Left lung (tissue), 10 donors: ENCODE results near the gene FBXO31. TPM values are rescaled to one million over a fixed set of nuclear protein-coding genes. Genes with fewer than 3 reads are reported as not detected.
A peak's percentile ranks its signal among the peaks of the same experiment; 100 is the strongest.
"Not testable (repeated sequence)": the region's sequence is repeated elsewhere in the genome, so short reads cannot be mapped to it uniquely, and the experiment has no call there.

Experiments used
- ATAC-seq: fragments of 200-7000 bp; cut with Tn5 transposase; one replicate; pipeline ENCODE4 v1.9.1; 2020; ENCODE audit warnings: moderate library complexity
- DNase-seq, 4 donors: peaks; one replicate each; pipeline ENCODE4 v3.0.0-alpha.2; 2013 to 2020
- H3K27ac ChIP-seq, 2 donors: fragments of 200-600 bp; sonication (generic) in 1 of 2; one replicate each; pipeline versions ENCODE4 v1.5.0 to v1.8.0; 2020 to 2021
- H3K27me3 ChIP-seq, 2 donors: fragments of 200-600 bp; sonication (generic) in 1 of 2; one replicate each; pipeline versions ENCODE4 v1.5.0 to v1.8.0; 2020 to 2021
- H3K36me3 ChIP-seq, 2 donors: fragments of 200-600 bp; sonication (generic) in 1 of 2; one replicate each; pipeline versions ENCODE4 v1.5.0 to v1.8.0; 2020 to 2021
- H3K4me1 ChIP-seq, 2 donors: fragments of 200-600 bp; one replicate each; pipeline ENCODE4 v1.8.0; 2021
- H3K4me3 ChIP-seq, 2 donors: fragments of 200-600 bp; sonication (generic) in 1 of 2; one replicate each; pipeline versions ENCODE4 v1.5.0 to v1.8.0; 2020 to 2021; ENCODE audit warnings: mild to moderate bottlenecking in 1 of 2
- H3K9me3 ChIP-seq, 2 donors: fragments of 200-600 bp; sonication (generic) in 1 of 2; one replicate each; pipeline versions ENCODE4 v1.5.0 to v1.8.0; 2020 to 2021
- CTCF ChIP-seq, 2 donors: fragments of 200-600 bp; sonication (generic) in 1 of 2; IDR thresholded peaks; one replicate each; pipeline versions ENCODE4 v1.5.0 to v1.8.0; 2021; ENCODE audit warnings: antibody characterized with exemption in 2 of 2
- intact Hi-C, 2 donors: fragments of 100-400 bp; cut with DNase I; formaldehyde crosslinking; loops; one replicate each; pipeline versions ENCODE4 v1.11.2 to v1.14.2; 2022
- polyA plus RNA-seq, 6 donors: library from polyadenylated mRNA; unstranded; fragments of 120-200 nt; gene quantifications; one replicate each; pipeline ENCODE4 v1.2.1, GENCODE V29; 2013; ENCODE audit not compliant: insufficient read length in 6 of 6
- total RNA-seq, 2 donors: library from RNA; stranded (reverse); fragmentation: NEBNext Ultra II Directional; extraction: Animal tissue kit (Norgen Biotek cat#: 25700); gene quantifications; one replicate each; pipeline ENCODE4 v1.2.1, GENCODE V29; 2021
- donor health status: DM: no; HTN: yes; CAD: no.
- donor health status: DM: no; HTN: no; CAD: no.

FBXO31 gene
- total and polyA plus RNA-seq, 8 donors: 21.0 to 25.8 (median 23.0) TPM

- intact Hi-C loops: no loop called here
- H3K27ac ChIP-seq: no peak overlapping the region
- no peak overlapping the region for H3K4me3 ChIP-seq
- DNase-seq (no peak), ATAC-seq (no peak)
- H3K27me3 ChIP-seq: no peaks in the 10 kb centered on the region
- H3K9me3 ChIP-seq: no peaks in the 10 kb centered on the region
- H3K4me1 ChIP-seq: peaks cover 4 to 21% of the 10 kb centered on the region in 2 donors
- no peak for TF ChIP-seq CTCF (IDR thresholded peaks at IDR 0.05)
- peaks cover 0 to 7% of the 10 kb centered on the region in 2 donors for H3K36me3 ChIP-seq
These were observed 16.6 kb downstream of the FBXO31 start for GRCh38 chr16:87366930-87367329.

GRCh38 chr16:87366288-87366687 is 17.3 kb downstream of the FBXO31 start:
- no peak for ATAC-seq
- Histone ChIP-seq H3K4me1 (peaks cover 4 to 21% of the 10 kb centered on the region in 2 donors), H3K27ac (no peak overlapping the region), H3K4me3 (no peak overlapping the region), H3K27me3 (no peaks in the 10 kb centered on the region), H3K9me3 (no peaks in the 10 kb centered on the region), H3K36me3 (peaks cover 0 to 13% of the 10 kb centered on the region in 2 donors)
- TF ChIP-seq CTCF (IDR thresholded peaks at IDR 0.05): no peak
- intact Hi-C loops: no loop called here
- DNase-seq: peak in 1 of 4 donors; percentile 34

- intact Hi-C loops: no loop called here
- Histone ChIP-seq H3K27me3 (no peaks in the 10 kb centered on the region), H3K4me3 (no peak overlapping the region), H3K36me3 (peaks cover 0 to 22% of the 10 kb centered on the region in 2 donors), H3K27ac (no peak overlapping the region), H3K4me1 (peaks cover 4 to 21% of the 10 kb centered on the region in 2 donors), H3K9me3 (no peaks in the 10 kb centered on the region)
- ATAC-seq: no peak
- TF ChIP-seq CTCF (IDR thresholded peaks at IDR 0.05): no peak
- peak in 1 of 4 donors; percentile 70 for DNase-seq
These were observed 18.4 kb downstream of the FBXO31 start for GRCh38 chr16:87365021-87365713.

GRCh38 chr16:87363771-87364455 is 19.7 kb downstream of the FBXO31 start:
- Histone ChIP-seq H3K9me3 (no peaks in the 10 kb centered on the region), H3K27me3 (no peaks in the 10 kb centered on the region), H3K27ac (peak overlapping the region in 1 of 2 donors; percentile 67), H3K4me1 (peaks cover 4 to 18% of the 10 kb centered on the region in 2 donors), H3K36me3 (peaks cover 0 to 34% of the 10 kb centered on the region in 2 donors), H3K4me3 (no peak overlapping the region)
- DNase-seq (peak in 3 of 4 donors; percentile 18 to 61 (median 53)), ATAC-seq (peak; percentile 42)
- TF ChIP-seq CTCF (IDR thresholded peaks at IDR 0.05): no peak
- intact Hi-C loops: no loop called here

- H3K9me3 ChIP-seq, H3K4me1 ChIP-seq, intact Hi-C loops, H3K27me3 ChIP-seq, H3K27ac ChIP-seq, ATAC-seq, H3K4me3 ChIP-seq: not testable (repeated sequence)
- peak in 1 of 4 donors; percentile 26 for DNase-seq
- peaks cover 0 to 44% of the 10 kb centered on the region in 2 donors for H3K36me3 ChIP-seq
These were observed 20.6 kb downstream of the FBXO31 start for GRCh38 chr16:87362828-87363559.
